ENCODE measurements around the gene M1AP.

DNA sequence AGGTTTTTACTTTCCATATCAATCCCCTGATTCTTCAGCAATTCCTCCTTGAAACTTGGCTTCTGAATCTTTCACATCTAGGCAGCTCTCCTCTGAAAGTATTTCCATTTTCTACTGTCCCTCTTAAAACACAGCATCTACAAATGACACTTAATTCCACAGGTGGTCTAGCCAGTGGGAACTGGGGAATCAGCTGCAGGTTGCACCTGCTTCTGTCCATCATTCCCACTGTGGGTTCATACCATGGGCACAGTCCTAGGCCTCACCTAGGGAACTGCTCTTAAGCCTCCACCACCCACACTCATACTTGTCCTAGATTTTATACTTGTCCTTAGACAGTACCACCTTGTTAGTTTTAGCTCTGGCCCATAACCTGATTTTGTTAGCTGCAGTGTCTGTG, 96.6 kb downstream of the M1AP start:
- no peak for TF ChIP-seq POLR2A (IDR thresholded peaks at IDR 0.05; ENCODE audit: low read length)
- TF ChIP-seq GATA1 (IDR thresholded peaks at IDR 0.05; ENCODE audit: low read depth, low read length): no peak
